Measurements from ENCODE around the gene MMS19.

MMS19 gene

DNA sequence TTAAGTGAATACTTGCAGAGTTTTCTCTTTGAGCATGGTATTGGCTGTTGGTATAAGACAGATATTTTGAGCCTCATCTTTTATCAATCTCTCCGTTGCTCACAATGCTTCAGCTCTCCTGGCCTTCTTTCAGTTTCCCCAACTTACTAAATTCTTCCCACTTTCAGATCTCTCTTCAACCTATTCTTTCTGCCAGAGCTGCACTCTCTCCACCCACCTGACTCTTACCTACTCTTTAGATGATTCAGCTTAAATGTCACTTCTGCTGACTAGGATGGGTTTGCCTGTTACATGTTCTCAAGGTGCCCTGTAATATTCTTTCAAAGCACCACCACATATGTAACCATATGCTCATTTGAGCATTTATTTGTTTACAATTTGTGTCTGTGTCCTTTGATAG lies 54.0 kb downstream of the MMS19 start:
- Histone ChIP-seq H3K36me3 (peaks cover 21% of the 10 kb centered on the region), H3K27ac (no peak overlapping the region), H3K27me3 (no peaks in the 10 kb centered on the region), H3K9me3 (no peaks in the 10 kb centered on the region), H3K4me1 (ENCODE audit: control insufficient read depth in 1 of 2, insufficient read depth in 1 of 2, low read depth in 1 of 2, low read length in 1 of 2) (peaks cover 22 to 28% of the 10 kb centered on the region in 2 experiments), H3K4me3 (ENCODE audit: low read depth in 1 of 2, low read length in 1 of 2) (no peak overlapping the region)
- TF ChIP-seq, protein P1, sequence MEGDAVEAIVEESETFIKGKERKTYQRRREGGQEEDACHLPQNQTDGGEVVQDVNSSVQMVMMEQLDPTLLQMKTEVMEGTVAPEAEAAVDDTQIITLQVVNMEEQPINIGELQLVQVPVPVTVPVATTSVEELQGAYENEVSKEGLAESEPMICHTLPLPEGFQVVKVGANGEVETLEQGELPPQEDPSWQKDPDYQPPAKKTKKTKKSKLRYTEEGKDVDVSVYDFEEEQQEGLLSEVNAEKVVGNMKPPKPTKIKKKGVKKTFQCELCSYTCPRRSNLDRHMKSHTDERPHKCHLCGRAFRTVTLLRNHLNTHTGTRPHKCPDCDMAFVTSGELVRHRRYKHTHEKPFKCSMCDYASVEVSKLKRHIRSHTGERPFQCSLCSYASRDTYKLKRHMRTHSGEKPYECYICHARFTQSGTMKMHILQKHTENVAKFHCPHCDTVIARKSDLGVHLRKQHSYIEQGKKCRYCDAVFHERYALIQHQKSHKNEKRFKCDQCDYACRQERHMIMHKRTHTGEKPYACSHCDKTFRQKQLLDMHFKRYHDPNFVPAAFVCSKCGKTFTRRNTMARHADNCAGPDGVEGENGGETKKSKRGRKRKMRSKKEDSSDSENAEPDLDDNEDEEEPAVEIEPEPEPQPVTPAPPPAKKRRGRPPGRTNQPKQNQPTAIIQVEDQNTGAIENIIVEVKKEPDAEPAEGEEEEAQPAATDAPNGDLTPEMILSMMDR (IDR thresholded peaks at IDR 0.05): no peak

DNA sequence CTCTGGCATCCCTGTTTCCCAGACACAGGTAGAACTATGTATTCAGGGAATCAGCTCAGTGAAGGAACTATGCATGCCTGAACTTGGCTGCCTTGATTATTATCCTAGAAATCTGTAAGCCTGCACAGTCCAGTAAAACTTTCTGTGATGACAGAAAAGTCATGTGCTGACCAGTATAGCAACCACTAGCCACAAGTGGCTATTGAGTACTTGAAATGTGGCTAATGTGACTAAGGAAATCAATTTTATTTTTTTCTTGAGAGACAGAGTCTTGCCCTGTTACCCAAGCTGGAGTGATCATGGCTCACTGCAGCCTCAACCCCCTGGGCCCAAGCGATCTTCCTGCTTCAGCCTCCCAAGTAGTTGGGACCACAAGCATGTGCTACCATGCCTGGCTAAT lies 55.9 kb downstream of the MMS19 start:
- H3K4me1 ChIP-seq (ENCODE audit: control insufficient read depth in 1 of 2, insufficient read depth in 1 of 2, low read depth in 1 of 2, low read length in 1 of 2): peaks cover 22 to 28% of the 10 kb centered on the region in 2 experiments
- H3K4me3 ChIP-seq (ENCODE audit: low read depth in 1 of 2, low read length in 1 of 2): no peak overlapping the region
- H3K36me3 ChIP-seq: peaks cover 35% of the 10 kb centered on the region
- no peaks in the 10 kb centered on the region for H3K9me3 ChIP-seq
- no peaks in the 10 kb centered on the region for H3K27me3 ChIP-seq
- H3K27ac ChIP-seq: no peak overlapping the region
- TF ChIP-seq, protein P1 (IDR thresholded peaks at IDR 0.05): no peak

DNA sequence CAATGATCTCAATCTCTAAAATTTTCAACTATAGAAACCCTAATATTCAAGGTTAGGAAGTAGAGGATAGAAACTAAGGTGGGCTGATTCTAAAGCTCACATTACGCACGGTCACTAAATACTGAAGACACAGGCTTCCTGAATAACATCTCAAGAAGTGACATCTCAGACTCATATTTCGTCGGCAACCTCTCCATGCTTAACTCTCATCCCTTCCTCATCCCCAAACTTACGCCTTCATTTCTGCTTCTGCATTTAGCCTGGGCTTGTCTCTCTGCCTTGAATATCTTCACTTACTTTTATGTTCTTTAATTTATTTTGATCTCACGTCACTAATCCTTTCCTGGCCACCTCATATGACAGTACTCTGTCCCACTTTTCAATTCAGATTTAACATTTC lies 63.0 kb downstream of the MMS19 start:
- Histone ChIP-seq H3K4me1 (ENCODE audit: control insufficient read depth in 1 of 2, insufficient read depth in 1 of 2, low read depth in 1 of 2, low read length in 1 of 2) (no peaks in the 10 kb centered on the region), H3K4me3 (ENCODE audit: low read depth in 1 of 2, low read length in 1 of 2) (no peak overlapping the region), H3K27ac (peak overlapping the region; percentile 11), H3K9me3 (no peaks in the 10 kb centered on the region), H3K36me3 (peaks cover 84% of the 10 kb centered on the region), H3K27me3 (no peaks in the 10 kb centered on the region)
- TF ChIP-seq, protein P1 (IDR thresholded peaks at IDR 0.05): no peak

DNA sequence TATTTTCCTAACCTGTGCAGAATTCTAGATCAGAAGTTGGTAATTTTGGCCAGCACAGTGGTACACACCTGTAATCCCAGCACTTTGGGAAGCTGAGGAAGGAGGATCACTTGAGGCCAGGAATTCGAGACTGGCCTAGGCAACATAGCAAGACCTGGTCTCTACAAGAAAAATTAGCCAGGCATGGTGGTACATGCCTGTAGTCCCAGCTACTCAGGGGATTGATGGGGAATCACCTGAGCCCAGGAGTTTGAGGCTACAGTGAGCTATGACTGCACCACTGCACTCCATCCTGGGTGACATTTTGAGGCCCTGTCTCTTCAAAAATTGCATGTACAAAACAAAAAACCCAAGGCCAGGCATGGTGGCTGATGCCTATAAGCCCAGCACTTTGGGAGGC lies 63.7 kb downstream of the MMS19 start:
- Histone ChIP-seq H3K36me3 (peaks cover 84% of the 10 kb centered on the region), H3K4me3 (ENCODE audit: low read depth in 1 of 2, low read length in 1 of 2) (no peak overlapping the region)

DNA sequence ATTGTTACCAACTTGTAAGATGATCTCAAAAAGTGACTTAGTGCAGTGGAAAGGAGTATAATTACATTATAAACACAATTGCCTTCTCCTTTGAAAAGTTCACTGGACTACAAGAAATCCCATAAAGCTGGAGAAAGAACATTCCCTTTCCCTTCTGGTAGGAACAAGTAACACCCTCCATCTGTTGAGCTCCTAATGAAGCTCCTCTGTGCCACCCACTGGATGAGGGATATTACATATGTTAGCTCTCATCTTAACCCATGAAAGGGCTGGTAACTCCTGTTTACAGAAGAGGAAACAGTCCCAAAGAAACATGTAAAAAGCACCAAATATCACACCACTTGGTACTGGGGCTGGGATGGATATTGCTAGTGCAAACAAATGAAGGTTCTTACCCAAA lies 64.2 kb downstream of the MMS19 start:
- H3K27me3 ChIP-seq: no peaks in the 10 kb centered on the region
- peaks cover 82% of the 10 kb centered on the region for H3K36me3 ChIP-seq
- TF ChIP-seq, protein P1 (IDR thresholded peaks at IDR 0.05): no peak
- H3K4me1 ChIP-seq (ENCODE audit: control insufficient read depth in 1 of 2, insufficient read depth in 1 of 2, low read depth in 1 of 2, low read length in 1 of 2): peaks cover 6 to 9% of the 10 kb centered on the region in 2 experiments
- no peak overlapping the region for H3K4me3 ChIP-seq (ENCODE audit: low read depth in 1 of 2, low read length in 1 of 2)
- peak overlapping the region; percentile 43 for H3K27ac ChIP-seq
- H3K9me3 ChIP-seq: no peaks in the 10 kb centered on the region

More for the DNA sequence above, 63.7 kb downstream of the MMS19 start:
- Histone ChIP-seq H3K27me3 (no peaks in the 10 kb centered on the region), H3K9me3 (no peaks in the 10 kb centered on the region), H3K27ac (peak overlapping the region; percentile 43), H3K4me1 (ENCODE audit: control insufficient read depth in 1 of 2, insufficient read depth in 1 of 2, low read depth in 1 of 2, low read length in 1 of 2) (peaks cover 1 to 4% of the 10 kb centered on the region in 2 experiments)
- TF ChIP-seq, protein P1 (IDR thresholded peaks at IDR 0.05): no peak

DNA sequence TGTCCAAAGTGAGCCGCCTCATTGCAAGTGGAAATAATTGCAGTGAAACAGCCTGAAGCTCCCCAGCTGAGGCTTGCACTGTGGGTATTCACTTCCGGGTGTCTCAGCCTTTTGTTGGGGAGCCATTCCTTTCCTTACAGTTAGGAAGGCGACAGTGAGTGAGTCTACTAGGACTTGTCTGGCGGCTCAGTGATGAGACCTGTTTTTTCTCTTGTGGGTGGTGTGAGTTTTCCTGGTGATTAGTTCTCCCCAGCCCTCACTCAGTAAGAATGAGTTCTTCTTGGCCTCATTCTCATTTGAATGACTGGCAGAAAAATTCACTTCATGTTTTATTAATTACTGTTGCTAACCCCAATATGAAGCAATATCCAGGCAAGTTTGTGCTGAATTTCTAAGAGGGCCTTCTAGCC lies 69.6 kb downstream of the MMS19 start:
- H3K36me3 ChIP-seq: peaks cover 39% of the 10 kb centered on the region
- peaks cover 54 to 56% of the 10 kb centered on the region in 2 experiments for H3K4me1 ChIP-seq (ENCODE audit: control insufficient read depth in 1 of 2, insufficient read depth in 1 of 2, low read depth in 1 of 2, low read length in 1 of 2)
- H3K27me3 ChIP-seq: no peaks in the 10 kb centered on the region
- H3K9me3 ChIP-seq: no peaks in the 10 kb centered on the region
- TF ChIP-seq, protein P1 (IDR thresholded peaks at IDR 0.05): no peak
- peak overlapping the region; percentile 28 to 74 for H3K4me3 ChIP-seq (ENCODE audit: low read depth in 1 of 2, low read length in 1 of 2)
- peak overlapping the region; percentile 93 for H3K27ac ChIP-seq
